Kidney (tissue), 14 donors: ENCODE measurements around the gene JAM3. TPM values are rescaled to one million over a fixed set of nuclear protein-coding genes. Genes with fewer than 3 reads are reported as not detected.
"Not testable (repeated sequence)": the region's sequence is repeated elsewhere in the genome, so short reads cannot be mapped to it uniquely, and the experiment has no call there.

ENCODE experiments used
- DNase-seq, 5 donors: peaks; one replicate each; pipeline ENCODE4 v3.0.0-alpha.2; 2013 to 2020
- FAIRE-seq: peaks from 2 replicates; lab custom pipeline; 2012; peaks lifted over from hg19 to GRCh38; lab: Jason Lieb, UNC
- H3K27ac ChIP-seq, 2 donors: one replicate each; pipeline ENCODE4 v1.7.0; 2013; ENCODE audit warnings: low read depth in 2 of 2, low read length in 2 of 2, inconsistent platforms in 1 of 2
- H3K27me3 ChIP-seq: one replicate; pipeline ENCODE4 v1.7.1; 2013; ENCODE audit warnings: low read length, inconsistent platforms; ENCODE audit not compliant: control insufficient read depth, insufficient read depth
- H3K36me3 ChIP-seq, 3 donors: one replicate each; pipeline versions ENCODE4 v1.7.0 to v1.7.1; 2013; ENCODE audit warnings: low read length in 3 of 3, control low read depth in 1 of 3, inconsistent platforms in 1 of 3; ENCODE audit not compliant: insufficient read depth in 3 of 3, control insufficient read depth in 2 of 3
- H3K4me1 ChIP-seq, 3 donors: one replicate each; pipeline versions ENCODE4 v1.7.0 to v1.7.1; 2013; ENCODE audit warnings: low read length in 3 of 3, inconsistent platforms in 1 of 3, low read depth in 1 of 3; ENCODE audit not compliant: control insufficient read depth in 2 of 3, insufficient read depth in 2 of 3
- H3K4me3 ChIP-seq, 3 donors: one replicate each; pipeline versions ENCODE4 v1.7.0 to v1.8.1; 2013; ENCODE audit warnings: low read length in 3 of 3, control low read depth in 1 of 3, inconsistent platforms in 1 of 3
- H3K9ac ChIP-seq, 3 donors: one replicate each; pipeline versions ENCODE4 v1.7.0 to v1.7.1; 2013; ENCODE audit warnings: low read length in 3 of 3, control low read depth in 1 of 3, inconsistent platforms in 1 of 3
- H3K9me3 ChIP-seq, 3 donors: one replicate each; pipeline versions ENCODE4 v1.7.0 to v1.7.1; 2013; ENCODE audit warnings: low read length in 3 of 3, control low read depth in 1 of 3, inconsistent platforms in 1 of 3; ENCODE audit not compliant: control insufficient read depth in 2 of 3, insufficient read depth in 1 of 3
- intact Hi-C: fragments of 100-400 bp; cut with DNase I; formaldehyde crosslinking; loops from one replicate; pipeline ENCODE4 v1.11.1; 2022
- polyA plus RNA-seq: library from polyadenylated mRNA; stranded (reverse); fragments of 350-450 nt; fragmentation: Illumina TruSeq; extraction: RNeasy Lipid Tissue Mini Kit (QIAGEN cat#74804); gene quantifications from one replicate; pipeline ENCODE4 v1.2.3, GENCODE V29; 2014; ENCODE audit warnings: low read depth, low replicate concordance; ENCODE audit not compliant: insufficient read depth
- total RNA-seq: library from RNA; stranded (reverse); fragmentation: NEBNext Ultra II Directional; extraction: Animal tissue kit (Norgen Biotek cat#: 25700); gene quantifications from one replicate; pipeline ENCODE4 v1.2.1, GENCODE V29; 2021
- TF ChIP-seq, protein P1 (sequence below): IDR thresholded peaks from 3 replicates; pipeline ENCODE4 v1.5.1; 2012; ENCODE audit warnings: mild to moderate bottlenecking, moderate library complexity, borderline replicate concordance; ENCODE audit not compliant: insufficient read depth; ENCODE audit errors: extremely low read depth
- donor health status: control.
- donor health status: control.
- donor health status: control.
- donor health status: control.
- donor health status: control.
- donor health status: DM: yes; HTN: yes; CAD: no.
- donor health status: Normal renal cell carcinoma (clear cell type).

JAM3 gene
- total and polyA plus RNA-seq, 2 donors from 2014 or later: 13.3 to 19.5 TPM

DNA sequence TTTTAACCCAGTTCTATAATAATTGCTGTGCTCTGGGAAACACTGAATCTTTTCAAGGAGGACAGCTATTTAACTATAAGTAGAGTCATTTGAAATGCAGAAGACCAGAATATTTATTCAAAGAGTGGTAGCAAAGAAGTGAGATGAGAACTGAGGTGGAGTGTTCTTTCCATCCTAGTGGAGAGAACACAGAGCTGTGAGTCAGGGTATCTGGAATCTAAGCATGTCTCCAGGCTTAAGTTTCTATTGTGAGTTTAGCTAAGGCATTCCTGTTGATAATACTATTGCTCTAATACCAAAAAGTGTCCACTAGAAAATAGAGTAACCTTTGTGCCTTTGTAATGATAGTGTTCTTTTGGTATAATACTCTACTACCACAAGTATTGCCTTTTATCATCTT is 32.4 kb downstream of the JAM3 start:
- TF ChIP-seq, protein P1, sequence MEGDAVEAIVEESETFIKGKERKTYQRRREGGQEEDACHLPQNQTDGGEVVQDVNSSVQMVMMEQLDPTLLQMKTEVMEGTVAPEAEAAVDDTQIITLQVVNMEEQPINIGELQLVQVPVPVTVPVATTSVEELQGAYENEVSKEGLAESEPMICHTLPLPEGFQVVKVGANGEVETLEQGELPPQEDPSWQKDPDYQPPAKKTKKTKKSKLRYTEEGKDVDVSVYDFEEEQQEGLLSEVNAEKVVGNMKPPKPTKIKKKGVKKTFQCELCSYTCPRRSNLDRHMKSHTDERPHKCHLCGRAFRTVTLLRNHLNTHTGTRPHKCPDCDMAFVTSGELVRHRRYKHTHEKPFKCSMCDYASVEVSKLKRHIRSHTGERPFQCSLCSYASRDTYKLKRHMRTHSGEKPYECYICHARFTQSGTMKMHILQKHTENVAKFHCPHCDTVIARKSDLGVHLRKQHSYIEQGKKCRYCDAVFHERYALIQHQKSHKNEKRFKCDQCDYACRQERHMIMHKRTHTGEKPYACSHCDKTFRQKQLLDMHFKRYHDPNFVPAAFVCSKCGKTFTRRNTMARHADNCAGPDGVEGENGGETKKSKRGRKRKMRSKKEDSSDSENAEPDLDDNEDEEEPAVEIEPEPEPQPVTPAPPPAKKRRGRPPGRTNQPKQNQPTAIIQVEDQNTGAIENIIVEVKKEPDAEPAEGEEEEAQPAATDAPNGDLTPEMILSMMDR: no peak
- Histone ChIP-seq H3K27me3 (no peaks in the 10 kb centered on the region), H3K36me3 (no peaks in the 10 kb centered on the region), H3K4me3 (no peak overlapping the region), H3K9ac (no peak overlapping the region), H3K27ac (no peak overlapping the region), H3K9me3 (no peaks in the 10 kb centered on the region), H3K4me1 (no peaks in the 10 kb centered on the region)
- FAIRE-seq (no peak), DNase-seq (no peak)
- intact Hi-C loops: no loop called here

DNA sequence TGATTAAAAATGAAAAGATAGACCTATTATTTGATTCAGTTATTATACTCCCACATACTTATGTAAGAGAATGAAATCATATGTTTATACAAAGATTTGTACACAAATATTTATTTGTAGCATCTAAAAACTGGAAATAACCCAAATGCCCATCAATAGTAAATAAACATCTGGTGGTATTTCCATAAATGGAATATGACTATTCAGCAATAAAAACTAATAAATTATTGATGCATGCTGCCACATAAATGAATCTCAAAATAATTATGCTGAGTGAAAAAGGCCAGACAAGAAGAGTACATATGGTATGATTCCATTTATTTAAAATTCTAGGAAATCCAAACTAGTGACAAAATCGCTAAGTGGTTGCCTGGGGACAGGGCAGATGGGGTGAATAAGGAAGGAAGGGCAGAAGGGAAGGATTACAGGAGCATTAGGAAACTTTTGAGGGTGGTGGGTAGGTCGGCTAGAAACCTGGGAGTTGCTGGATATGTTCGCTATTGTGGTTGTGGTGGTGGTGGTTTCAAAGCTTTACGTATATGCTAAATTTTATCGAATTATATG is 41.5 kb downstream of the JAM3 start:
- Histone ChIP-seq H3K36me3 (no peaks in the 10 kb centered on the region), H3K27me3 (no peaks in the 10 kb centered on the region), H3K4me1 (no peaks in the 10 kb centered on the region), H3K27ac (no peak overlapping the region), H3K4me3 (no peak overlapping the region), H3K9me3 (no peaks in the 10 kb centered on the region), H3K9ac (no peak overlapping the region)
- intact Hi-C loops: no loop called here
- DNase-seq (no peak), FAIRE-seq (no peak)
- TF ChIP-seq, protein P1: no peak

DNA sequence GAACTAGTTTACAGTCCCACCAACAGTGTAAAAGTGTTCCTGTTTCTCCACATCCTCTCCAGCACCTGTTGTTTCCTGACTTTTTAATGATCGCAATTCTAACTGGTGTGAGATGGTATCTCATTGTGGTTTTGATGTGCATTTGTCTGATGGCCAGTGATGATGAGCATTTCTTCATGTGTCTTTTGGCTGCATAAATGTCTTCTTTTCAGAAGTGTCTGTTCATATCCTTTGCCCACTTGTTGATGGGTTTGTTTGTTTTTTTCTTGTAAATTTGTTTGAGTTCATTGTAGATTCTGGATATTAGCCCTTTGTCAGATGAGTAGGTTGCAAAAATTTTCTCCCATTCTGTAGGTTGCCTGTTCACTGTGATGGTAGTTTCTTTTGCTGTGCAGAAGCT is 44.9 kb downstream of the JAM3 start:
- DNase-seq, H3K36me3 ChIP-seq, H3K4me1 ChIP-seq, FAIRE-seq, intact Hi-C loops, H3K4me3 ChIP-seq, H3K9me3 ChIP-seq, H3K27ac ChIP-seq, H3K27me3 ChIP-seq, H3K9ac ChIP-seq: not testable (repeated sequence)

DNA sequence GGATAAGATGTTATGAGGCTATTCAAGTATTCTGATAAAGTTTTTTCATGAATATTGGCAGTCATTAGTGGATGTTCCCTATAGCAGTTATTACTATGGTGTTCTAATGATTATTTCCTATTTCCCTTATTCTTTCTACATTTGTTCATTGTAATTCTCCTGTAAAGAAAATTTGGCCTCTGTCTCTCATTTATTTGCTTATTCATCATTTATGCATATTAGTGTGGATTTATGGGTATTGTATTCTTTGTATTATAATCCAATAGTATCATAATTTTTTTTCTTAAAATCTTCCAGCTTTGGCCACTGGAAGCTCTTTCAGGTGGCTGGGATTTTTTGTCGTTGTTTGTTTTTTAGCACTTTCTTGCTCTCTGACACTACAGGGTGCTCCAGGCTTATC is 47.3 kb downstream of the JAM3 start:
- TF ChIP-seq, protein P1: no peak
- FAIRE-seq: no peak
- H3K4me3 ChIP-seq: no peak overlapping the region
- DNase-seq: no peak
- H3K9ac ChIP-seq: no peak overlapping the region
- intact Hi-C loops: no loop called here
- no peak overlapping the region for H3K27ac ChIP-seq
- H3K9me3 ChIP-seq: no peaks in the 10 kb centered on the region
- peaks cover 0 to 7% (median 0%) of the 10 kb centered on the region in 3 donors for H3K4me1 ChIP-seq
- H3K36me3 ChIP-seq: no peaks in the 10 kb centered on the region
- H3K27me3 ChIP-seq: no peaks in the 10 kb centered on the region
